ENCODE results near the gene ANK2. TPM values are rescaled to one million over a fixed set of nuclear protein-coding genes. Genes with fewer than 3 reads are reported as not detected.

Gene ANK2
- total RNA-seq, 3 donors from 2014 or later, result 7.6 to 69.3 (median 21.0) TPM

- DNase-seq (no peak), ATAC-seq (no peak)
- Histone ChIP-seq H3K4me1 (ENCODE audit: low read depth) (no peaks in the 10 kb centered on the region), H3K9me3 (no peaks in the 10 kb centered on the region), H3K36me3 (ENCODE audit: low read depth) (no peaks in the 10 kb centered on the region), H3K4me3 (no peak overlapping the region)
- no peak for TF ChIP-seq CTCF (IDR thresholded peaks at IDR 0.05)
- intact Hi-C loops (cut with DNase I, micrococcal nuclease), result no loop called here
Measured at GRCh38 chr4:113368056-113368455, 318.6 kb downstream of the ANK2 start.

GRCh38 chr4:113371111-113371510 lies 321.7 kb downstream of the ANK2 start:
- H3K9me3 ChIP-seq, result no peaks in the 10 kb centered on the region
- no peaks in the 10 kb centered on the region for H3K36me3 ChIP-seq (ENCODE audit: low read depth)
- H3K4me3 ChIP-seq, result no peak overlapping the region
- intact Hi-C loops (cut with DNase I, micrococcal nuclease), result no loop called here
- no peak for TF ChIP-seq CTCF (IDR thresholded peaks at IDR 0.05)
- H3K4me1 ChIP-seq (ENCODE audit: low read depth), result no peaks in the 10 kb centered on the region
- ATAC-seq, result no peak
- no peak for DNase-seq

DNA sequence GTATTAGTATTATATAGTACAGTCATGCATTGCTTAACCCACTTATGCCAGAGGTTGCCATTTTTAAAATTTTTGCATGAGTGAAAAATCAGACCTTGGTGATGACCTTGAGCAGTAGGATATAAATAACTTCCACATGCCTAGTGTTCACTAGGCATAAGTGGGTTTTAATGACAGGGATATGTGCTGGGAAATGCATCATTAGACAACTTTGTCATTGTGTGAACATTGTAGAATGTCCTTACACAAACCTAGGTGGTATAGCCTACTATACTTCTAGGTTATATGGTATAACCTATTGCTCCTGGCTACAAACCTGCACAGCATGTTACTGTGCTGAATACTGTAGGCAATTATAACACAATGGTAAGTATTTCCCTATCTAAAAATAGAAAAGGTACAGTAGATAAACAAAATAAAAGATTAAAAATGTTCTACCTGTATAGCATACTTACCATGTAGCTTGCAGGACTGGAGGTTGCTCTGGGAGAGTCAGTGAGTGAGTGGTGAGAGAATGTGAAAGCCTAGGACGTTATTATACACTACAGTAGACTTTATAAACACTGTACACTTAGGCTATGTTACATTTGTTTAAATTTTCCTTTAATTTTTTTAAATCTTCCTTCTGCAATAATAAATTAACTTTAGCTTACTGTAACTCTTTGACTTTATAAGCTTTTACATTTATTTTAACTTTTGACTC lies 326.7 kb downstream of the ANK2 start:
- no peaks in the 10 kb centered on the region for H3K36me3 ChIP-seq (ENCODE audit: low read depth)
- H3K4me1 ChIP-seq (ENCODE audit: low read depth), result no peaks in the 10 kb centered on the region
- H3K9me3 ChIP-seq, result no peaks in the 10 kb centered on the region
- DNase-seq (no peak), ATAC-seq (no peak)
- intact Hi-C loops (cut with DNase I, micrococcal nuclease), result no loop called here
- no peak overlapping the region for H3K4me3 ChIP-seq
- no peak for TF ChIP-seq CTCF (IDR thresholded peaks at IDR 0.05)

DNA sequence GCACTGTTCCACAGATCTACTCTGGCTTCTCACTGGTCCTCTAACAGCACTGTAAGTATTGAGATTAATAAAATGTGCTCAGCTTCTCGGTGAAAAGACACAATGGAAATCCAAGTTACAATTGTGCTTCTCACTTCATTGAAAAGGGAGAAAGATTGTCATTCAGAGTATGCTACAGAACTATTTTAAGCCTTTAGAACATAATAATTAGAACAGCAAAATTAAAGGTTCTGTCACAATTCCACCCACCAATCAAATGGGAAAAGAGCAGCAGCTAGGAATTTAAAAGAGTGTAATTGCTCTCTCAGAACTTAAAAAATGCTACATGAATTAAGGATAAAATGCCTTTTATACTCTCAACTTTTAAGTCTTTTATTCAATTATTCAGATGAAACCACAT lies 329.4 kb downstream of the ANK2 start:
- no peaks in the 10 kb centered on the region for H3K9me3 ChIP-seq
- no peaks in the 10 kb centered on the region for H3K36me3 ChIP-seq (ENCODE audit: low read depth)
- ATAC-seq (no peak), DNase-seq (no peak)
- no peaks in the 10 kb centered on the region for H3K4me1 ChIP-seq (ENCODE audit: low read depth)
- intact Hi-C loops (cut with DNase I, micrococcal nuclease), result no loop called here
- no peak for TF ChIP-seq CTCF (IDR thresholded peaks at IDR 0.05)
- H3K4me3 ChIP-seq, result no peak overlapping the region

DNA sequence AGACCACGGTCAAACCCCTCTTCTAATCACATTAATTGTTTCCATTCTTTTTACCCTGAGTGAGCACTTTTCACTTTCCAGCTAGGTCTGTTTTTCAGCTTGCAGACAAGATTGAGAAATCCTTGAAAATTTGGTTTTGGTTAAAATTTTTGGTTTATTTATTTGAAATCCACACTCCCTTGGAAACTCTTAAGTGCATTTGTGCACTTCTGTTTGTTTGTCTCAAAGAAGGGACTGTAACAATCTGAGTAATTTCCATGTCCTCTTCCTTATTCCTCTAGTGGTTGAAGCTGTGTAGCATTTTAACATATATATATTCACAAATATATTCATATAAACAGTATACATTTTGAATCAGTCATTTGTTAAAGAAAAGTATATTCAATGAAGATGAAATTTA lies 333.3 kb downstream of the ANK2 start:
- Histone ChIP-seq H3K36me3 (ENCODE audit: low read depth) (no peaks in the 10 kb centered on the region), H3K9me3 (no peaks in the 10 kb centered on the region), H3K4me1 (ENCODE audit: low read depth) (no peaks in the 10 kb centered on the region), H3K4me3 (no peak overlapping the region)
- no peak for DNase-seq
- ATAC-seq, result no peak
- intact Hi-C loops (cut with DNase I, micrococcal nuclease), result no loop called here
- TF ChIP-seq CTCF (IDR thresholded peaks at IDR 0.05), result no peak

All from mucosa of descending colon (tissue), 3 donors.